HepG2 (cell line): ENCODE results near the gene NPC1. TPM values are rescaled to one million over a fixed set of nuclear protein-coding genes. Genes with fewer than 3 reads are reported as not detected.

Experiments used
- ATAC-seq: fragments of 200-7000 bp; cut with Tn5 transposase; 3 replicates; pipeline ENCODE4 v1.9.1; 2020; ENCODE audit warnings: mild to moderate bottlenecking, moderate library complexity
- BruUV-seq: library from RNA; stranded (reverse); fragments of 400-500 nt; replicated peaks from 2 replicates; lab custom pipeline; 2021; lab: Mats Ljungman, UMichigan
- CTCF ChIA-PET: fragments of 300-600 bp; formaldehyde crosslinking; extraction: SDS; loops from one replicate; lab custom pipeline; 2021; ENCODE audit warnings: low total read pairs, inconsistent platforms, low intra/inter-chr PET ratio; lab: Yijun Ruan, JAX
- POLR2A ChIA-PET: fragments of 350-600 bp; sonication (Branson Sonifier 250); formaldehyde crosslinking; loops from one replicate; lab custom pipeline; 2020; ENCODE audit warnings: antibody characterized with exemption, inconsistent platforms; lab: Yijun Ruan, JAX
- DNase-seq: peaks from one replicate; pipeline ENCODE4 v3.0.0-alpha.2; 2015; ENCODE audit warnings: low spot score
- FAIRE-seq: peaks from 3 replicates; lab custom pipeline; 2011; peaks lifted over from hg19 to GRCh38; lab: Jason Lieb, UNC
- H2AFZ ChIP-seq: one replicate; pipeline ENCODE4 v1.6.1; 2011; ENCODE audit warnings: low read length, inconsistent platforms
- H3K27ac ChIP-seq: fragments of 300-600 bp; 3 replicates; pipeline ENCODE4 v1.8.0; 2011; ENCODE audit warnings: mixed run types, mild to moderate bottlenecking, mixed read lengths, low read length, inconsistent platforms; ENCODE audit not compliant: insufficient read depth; ENCODE audit errors: extremely low read length
- H3K27me3 ChIP-seq, 2 experiments: fragments of 200-600 bp in 1 of 2; 2 replicates in 1 of 2; 3 replicates in 1 of 2; pipeline versions ENCODE4 v1.6.0 to v1.8.0; 2011; ENCODE audit warnings: low read length in 2 of 2, mild to moderate bottlenecking in 2 of 2, moderate library complexity in 2 of 2, inconsistent platforms in 1 of 2; ENCODE audit not compliant: insufficient read depth in 2 of 2, control insufficient read depth in 1 of 2
- H3K36me3 ChIP-seq, 2 experiments: fragments of 200-600 bp in 1 of 2; replicated peaks in 1 of 2; 2 replicates in 1 of 2; 3 replicates in 1 of 2; pipeline versions ENCODE4 v1.5.1 to v1.8.0; 2011; ENCODE audit warnings: low read length in 2 of 2, inconsistent platforms in 1 of 2; ENCODE audit not compliant: insufficient read depth in 2 of 2, control insufficient read depth in 1 of 2
- H3K4me1 ChIP-seq: 2 replicates; pipeline ENCODE4 v1.5.1; 2012; ENCODE audit warnings: low read length, inconsistent platforms; ENCODE audit not compliant: insufficient read depth
- H3K4me2 ChIP-seq: 2 replicates; pipeline ENCODE4 v1.6.0; 2011; ENCODE audit warnings: low read depth, low read length, inconsistent platforms
- H3K4me3 ChIP-seq, 3 experiments: fragments of 200-600 bp in 1 of 3; sonication (generic), shearing (Covaris generic) in 1 of 3; replicated peaks in 1 of 3; 2 replicates each; pipeline ENCODE4 v1.5.1; 2011 to 2016; ENCODE audit warnings: low read length in 3 of 3, inconsistent platforms in 2 of 3, low read depth in 2 of 3, mild to moderate bottlenecking in 2 of 3, control low read depth in 1 of 3, mixed read lengths in 1 of 3; ENCODE audit not compliant: insufficient read depth in 1 of 3
- H3K79me2 ChIP-seq: one replicate; pipeline ENCODE4 v1.6.1; 2011; ENCODE audit warnings: low read length, inconsistent platforms; ENCODE audit not compliant: insufficient read depth
- H3K9ac ChIP-seq: 2 replicates; pipeline ENCODE4 v1.6.0; 2011; ENCODE audit warnings: mild to moderate bottlenecking, low read depth, low read length, inconsistent platforms; ENCODE audit not compliant: insufficient read depth
- H3K9me3 ChIP-seq: 2 replicates; pipeline ENCODE4 v1.5.1; 2012; ENCODE audit warnings: mild to moderate bottlenecking, low read length
- H4K20me1 ChIP-seq: 2 replicates; pipeline ENCODE4 v1.6.0; 2011; ENCODE audit warnings: inconsistent platforms, mild to moderate bottlenecking, low read length, moderate library complexity; ENCODE audit not compliant: insufficient read depth
- ARHGAP35 ChIP-seq: sonication (generic); formaldehyde crosslinking; IDR thresholded peaks from 2 replicates; pipeline ENCODE4 v1.9.0; 2022; ENCODE audit warnings: mild to moderate bottlenecking, inconsistent platforms, moderate library complexity, missing genetic modification reagents, borderline replicate concordance
- BCLAF1 ChIP-seq: fragments of 450-650 bp; IDR thresholded peaks from 2 replicates; pipeline ENCODE4 v1.6.1; 2017; ENCODE audit warnings: mild to moderate bottlenecking
- HNF4A ChIP-seq: sonication (generic); formaldehyde crosslinking; IDR thresholded peaks from 2 replicates; pipeline ENCODE4 v1.4.0; 2020; ENCODE audit warnings: missing genetic modification reagents
- KLF12 ChIP-seq: sonication (generic); formaldehyde crosslinking; IDR thresholded peaks from 2 replicates; pipeline ENCODE4 v1.4.0; 2020; ENCODE audit warnings: missing genetic modification reagents, borderline replicate concordance
- MIXL1 ChIP-seq: IDR thresholded peaks from 2 replicates; pipeline ENCODE4 v1.6.1; 2016
- MTF2 ChIP-seq: sonication (generic); formaldehyde crosslinking; IDR thresholded peaks from 2 replicates; pipeline ENCODE4 v1.5.0; 2020; ENCODE audit warnings: missing genetic modification reagents, borderline replicate concordance
- MYC ChIP-seq: sonication (generic); formaldehyde crosslinking; IDR thresholded peaks from 2 replicates; pipeline ENCODE4 v1.9.0; 2021; ENCODE audit warnings: missing genetic modification reagents, borderline replicate concordance
- NCOA2 ChIP-seq: sonication (generic); formaldehyde crosslinking; IDR thresholded peaks from 2 replicates; pipeline ENCODE4 v1.8.0; 2022; ENCODE audit warnings: inconsistent platforms
- NR3C1 ChIP-seq: sonication (generic); formaldehyde crosslinking; IDR thresholded peaks from 2 replicates; pipeline ENCODE4 v1.4.0; 2020; ENCODE audit warnings: missing genetic modification reagents
- RFX1 ChIP-seq: fragments of 450-650 bp; IDR thresholded peaks from 2 replicates; pipeline ENCODE4 v1.6.1; 2017
- SALL2 ChIP-seq: sonication (generic); formaldehyde crosslinking; IDR thresholded peaks from 2 replicates; pipeline ENCODE4 v1.8.1; 2023; ENCODE audit warnings: mild to moderate bottlenecking, missing genetic modification reagents, inconsistent platforms
- TERF1 ChIP-seq: sonication (generic); formaldehyde crosslinking; IDR thresholded peaks from 2 replicates; pipeline ENCODE4 v1.8.0; 2022; ENCODE audit warnings: mild to moderate bottlenecking, missing genetic modification reagents, moderate library complexity
- ZNF468 ChIP-seq: sonication (generic); formaldehyde crosslinking; IDR thresholded peaks from 2 replicates; pipeline ENCODE4 v1.8.0; 2022; ENCODE audit warnings: mild to moderate bottlenecking, moderate library complexity, missing genetic modification reagents
- WGBS: methylation state at CpG from one replicate; pipeline ENCODE4 v1.1.6; 2017; ENCODE audit warnings: low lambda C conversion rate; 5-methylcytosine and 5-hydroxymethylcytosine counted together
- in situ Hi-C: cut with HindIII; loops from 2 replicates; pipeline ENCODE4 v1.10.0; 2017; ENCODE audit warnings: low pct_unique_long_range_greater_than_20kb; ENCODE audit not compliant: extremely low pct_ligation_motif_present
- intact Hi-C: fragments of 100-400 bp; cut with micrococcal nuclease; formaldehyde crosslinking; loops from one replicate; pipeline ENCODE4 v1.10.0; 2022; ENCODE audit not compliant: unreplicated experiment
- polyA plus RNA-seq, 8 experiments: library from polyadenylated mRNA; depleted of rRNA in 3 of 8; stranded (reverse) in 7 of 8; unstranded in 1 of 8; fragments of >200 nt; fragmentation: Illumina TruSeq in 4 of 8; extraction: Trizol in 4 of 8; gene quantifications; 2 replicates each; pipeline versions ENCODE4 v1.2.1 to v1.2.3, GENCODE V29; 2011 to 2016; ENCODE audit warnings: low read depth in 4 of 8, missing spikeins in 1 of 8, mixed read lengths in 1 of 8; ENCODE audit not compliant: insufficient read depth in 1 of 8
- total RNA-seq, 5 experiments: library from RNA; depleted of rRNA; stranded (reverse); fragments of >200 nt; fragmentation: Illumina TruSeq; extraction: Trizol; gene quantifications; 2 replicates each; pipeline ENCODE4 v1.2.3, GENCODE V29; 2016; ENCODE audit warnings: low read depth in 1 of 5
- TF ChIP-seq, protein P1 (sequence below): sonication (generic); formaldehyde crosslinking; IDR thresholded peaks from 2 replicates; pipeline ENCODE4 v1.5.0; 2020; ENCODE audit warnings: missing genetic modification reagents, mild to moderate bottlenecking, borderline replicate concordance

NPC1 gene
- total and polyA plus RNA-seq, 2 of the 13 experiments (the other 11 are each of a cell fraction or from before 2014, with no cell fraction given): 46.5 to 114 TPM

- Histone ChIP-seq H3K4me3 (no peak overlapping the region), H3K36me3 (peaks cover 35 to 91% of the 10 kb centered on the region in 2 experiments), H3K27me3 (no peaks in the 10 kb centered on the region), H3K4me1 (peaks cover 28% of the 10 kb centered on the region), H4K20me1 (no peaks in the 10 kb centered on the region), H3K9ac (no peak overlapping the region), H3K4me2 (no peak overlapping the region), H2AFZ (no peak overlapping the region), H3K9me3 (no peaks in the 10 kb centered on the region), H3K27ac (no peak overlapping the region), H3K79me2 (no peaks in the 10 kb centered on the region)
- in situ Hi-C loops: no loop called here
- intact Hi-C loops: no loop called here
- ATAC-seq (no peak), FAIRE-seq (no peak), DNase-seq (no peak)
- no peak for TF ChIP-seq BCLAF1
- WGBS: 92% methylated on average over 5 of the region's 5 CpGs
- ChIA-PET CTCF (no interaction called here), POLR2A (interaction anchor here (0.9 kb wide), 1 partner anchor 11 kb away, joined by 3 read pairs; no protein-coding TSS in a partner anchor)
- BruUV-seq: no TSS peak
These were observed 45.4 kb downstream of the NPC1 start for GRCh38 chr18:23540867-23541266.

DNA sequence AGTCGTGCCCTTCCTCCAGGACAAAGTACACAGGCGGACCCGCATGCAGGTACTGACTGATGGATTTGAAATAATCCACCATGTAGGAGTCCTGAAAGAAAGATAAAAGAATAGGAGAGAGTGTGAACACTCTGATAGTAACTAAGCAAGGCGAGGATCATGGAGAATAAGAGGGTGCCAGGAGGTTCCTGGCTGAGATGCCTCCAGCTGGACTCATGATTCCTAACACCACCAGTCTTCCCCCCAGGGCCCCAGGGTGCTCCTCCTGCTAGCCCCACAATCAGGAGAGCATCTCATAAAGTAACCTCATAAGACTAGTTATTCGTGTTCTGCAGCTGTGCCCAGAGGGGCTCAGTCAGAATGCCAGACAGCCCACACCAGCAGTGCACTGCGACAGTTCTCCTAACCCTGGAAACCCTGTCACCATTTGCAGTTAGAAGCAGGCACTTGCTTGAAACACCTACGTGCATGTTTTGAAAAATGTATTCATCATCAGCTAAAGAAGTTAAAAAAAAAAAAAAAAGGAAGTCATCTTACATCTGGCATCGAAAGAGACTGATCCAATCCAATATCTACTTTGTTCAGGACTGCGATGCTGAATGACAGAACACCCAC is 46.3 kb downstream of the NPC1 start:
- Histone ChIP-seq H4K20me1 (no peaks in the 10 kb centered on the region), H3K4me3 (no peak overlapping the region), H3K4me1 (peaks cover 20% of the 10 kb centered on the region), H3K79me2 (no peaks in the 10 kb centered on the region), H3K36me3 (peaks cover 43 to 97% of the 10 kb centered on the region in 2 experiments), H3K9me3 (no peaks in the 10 kb centered on the region), H3K4me2 (no peak overlapping the region), H2AFZ (no peak overlapping the region), H3K9ac (no peak overlapping the region), H3K27ac (no peak overlapping the region), H3K27me3 (no peaks in the 10 kb centered on the region)
- no peak for ATAC-seq
- WGBS: 96% methylated on average over 9 of the region's 9 CpGs
- ChIA-PET POLR2A (no interaction called here), CTCF (no interaction called here)
- BruUV-seq: no TSS peak
- DNase-seq: no peak
- in situ Hi-C loops: no loop called here
- intact Hi-C loops: no loop called here
- no peak for TF ChIP-seq HNF4A (CRISPR knock-in tag)
- TF ChIP-seq TERF1 (CRISPR knock-in tag): no peak
- TF ChIP-seq SALL2: no peak
- TF ChIP-seq, protein P1, sequence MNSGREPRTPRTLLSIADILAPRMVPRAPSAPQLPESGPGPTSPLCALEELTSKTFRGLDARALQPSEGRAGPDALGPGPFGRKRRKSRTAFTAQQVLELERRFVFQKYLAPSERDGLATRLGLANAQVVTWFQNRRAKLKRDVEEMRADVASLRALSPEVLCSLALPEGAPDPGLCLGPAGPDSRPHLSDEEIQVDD: no peak
- no peak for TF ChIP-seq MTF2 (CRISPR knock-in tag)
- TF ChIP-seq ZNF468 (CRISPR knock-in tag): no peak
- TF ChIP-seq RFX1: no peak
- no peak for TF ChIP-seq MIXL1
- no peak for TF ChIP-seq ARHGAP35 (CRISPR knock-in tag)
- no peak for TF ChIP-seq NCOA2
- no peak for TF ChIP-seq MYC
- no peak for TF ChIP-seq KLF12 (CRISPR knock-in tag)
- no peak for TF ChIP-seq NR3C1 (CRISPR knock-in tag)
- FAIRE-seq: no peak
